IPS-20b (cell line): Measurements from ENCODE around the gene PRF1.

ENCODE experiments used
- H3K27ac ChIP-seq: one replicate; pipeline ENCODE4 v1.5.1; 2013; ENCODE audit warnings: low read length
- H3K27me3 ChIP-seq: 2 replicates; pipeline ENCODE4 v1.6.1; 2013; ENCODE audit warnings: mild to moderate bottlenecking, low read length, inconsistent platforms; ENCODE audit not compliant: insufficient read depth
- H3K36me3 ChIP-seq: 2 replicates; pipeline ENCODE4 v1.6.1; 2013; ENCODE audit warnings: low read depth, mild to moderate bottlenecking, inconsistent platforms, low read length, moderate library complexity; ENCODE audit not compliant: insufficient read depth
- H3K4me1 ChIP-seq: 2 replicates; pipeline ENCODE4 v1.6.1; 2013; ENCODE audit warnings: mild to moderate bottlenecking, control low read depth, inconsistent platforms, low read length, moderate library complexity; ENCODE audit not compliant: insufficient read depth
- H3K4me3 ChIP-seq: 2 replicates; pipeline ENCODE4 v1.5.1; 2013; ENCODE audit warnings: mild to moderate bottlenecking, low read length, inconsistent platforms
- H3K9ac ChIP-seq: 2 replicates; pipeline ENCODE4 v1.6.1; 2013; ENCODE audit warnings: low read depth, mild to moderate bottlenecking, inconsistent platforms, low read length, moderate library complexity
- H3K9me3 ChIP-seq: 2 replicates; pipeline ENCODE4 v1.6.1; 2013; ENCODE audit warnings: mild to moderate bottlenecking, low read depth, low read length, inconsistent platforms; ENCODE audit not compliant: insufficient read depth

PRF1 gene

GRCh38 chr10:70589762-70590654, 12.5 kb downstream of the PRF1 start:
- H3K4me1 ChIP-seq: peaks cover 3% of the 10 kb centered on the region; the same call in 1 of the 2 replicates
- no peak overlapping the region for H3K4me3 ChIP-seq
- H3K9me3 ChIP-seq: no peaks in the 10 kb centered on the region
- H3K27ac ChIP-seq: no peak overlapping the region
- H3K36me3 ChIP-seq: no peaks in the 10 kb centered on the region
- H3K27me3 ChIP-seq: no peaks in the 10 kb centered on the region
- no peak overlapping the region for H3K9ac ChIP-seq

- Histone ChIP-seq H3K9me3 (no peaks in the 10 kb centered on the region), H3K9ac (no peak overlapping the region), H3K4me3 (no peak overlapping the region), H3K4me1 (peaks cover 7% of the 10 kb centered on the region; the same call in 1 of the 2 replicates), H3K27me3 (no peaks in the 10 kb centered on the region), H3K36me3 (no peaks in the 10 kb centered on the region), H3K27ac (no peak overlapping the region)
Measured at GRCh38 chr10:70588859-70589570, 13.5 kb downstream of the PRF1 start.

GRCh38 chr10:70588255-70588654, 14.3 kb downstream of the PRF1 start:
- no peak overlapping the region for H3K27ac ChIP-seq
- peaks cover 11% of the 10 kb centered on the region; the same call in 1 of the 2 replicates for H3K4me1 ChIP-seq
- H3K9ac ChIP-seq: no peak overlapping the region
- H3K27me3 ChIP-seq: no peaks in the 10 kb centered on the region
- H3K4me3 ChIP-seq: no peak overlapping the region
- no peaks in the 10 kb centered on the region for H3K36me3 ChIP-seq
- H3K9me3 ChIP-seq: no peaks in the 10 kb centered on the region

GRCh38 chr10:70587045-70587658, 15.4 kb downstream of the PRF1 start:
- Histone ChIP-seq H3K36me3 (no peaks in the 10 kb centered on the region), H3K9ac (no peak overlapping the region), H3K27me3 (no peaks in the 10 kb centered on the region), H3K27ac (no peak overlapping the region), H3K4me1 (peaks cover 11% of the 10 kb centered on the region; the same call in 1 of the 2 replicates), H3K9me3 (no peaks in the 10 kb centered on the region), H3K4me3 (no peak overlapping the region)

- Histone ChIP-seq H3K36me3 (no peaks in the 10 kb centered on the region), H3K4me1 (peaks cover 11% of the 10 kb centered on the region; the same call in 1 of the 2 replicates), H3K27me3 (no peaks in the 10 kb centered on the region), H3K9ac (no peak overlapping the region), H3K9me3 (no peaks in the 10 kb centered on the region), H3K4me3 (no peak overlapping the region), H3K27ac (no peak overlapping the region)
Measured at GRCh38 chr10:70586348-70586930, 16.1 kb downstream of the PRF1 start.

- peaks cover 11% of the 10 kb centered on the region; the same call in 1 of the 2 replicates for H3K4me1 ChIP-seq
- H3K9ac ChIP-seq: no peak overlapping the region
- H3K4me3 ChIP-seq: no peak overlapping the region
- no peaks in the 10 kb centered on the region for H3K27me3 ChIP-seq
- no peak overlapping the region for H3K27ac ChIP-seq
- H3K9me3 ChIP-seq: no peaks in the 10 kb centered on the region
- H3K36me3 ChIP-seq: no peaks in the 10 kb centered on the region
Measured at GRCh38 chr10:70585578-70586169, 16.9 kb downstream of the PRF1 start.

GRCh38 chr10:70584909-70585544, 17.5 kb downstream of the PRF1 start:
- Histone ChIP-seq H3K27me3 (no peaks in the 10 kb centered on the region), H3K9ac (peak overlapping the region; percentile 28; the same call in 1 of the 2 replicates), H3K27ac (no peak overlapping the region), H3K9me3 (no peaks in the 10 kb centered on the region), H3K36me3 (no peaks in the 10 kb centered on the region), H3K4me1 (peaks cover 11% of the 10 kb centered on the region; the same call in 1 of the 2 replicates), H3K4me3 (no peak overlapping the region)

- no peaks in the 10 kb centered on the region for H3K36me3 ChIP-seq
- H3K9ac ChIP-seq: peak overlapping the region; percentile 28; the same call in 1 of the 2 replicates
- H3K27me3 ChIP-seq: no peaks in the 10 kb centered on the region
- no peaks in the 10 kb centered on the region for H3K9me3 ChIP-seq
- peaks cover 11% of the 10 kb centered on the region; the same call in 1 of the 2 replicates for H3K4me1 ChIP-seq
- H3K4me3 ChIP-seq: no peak overlapping the region
- no peak overlapping the region for H3K27ac ChIP-seq
Measured at GRCh38 chr10:70584366-70584765, 18.2 kb downstream of the PRF1 start.

GRCh38 chr10:70583669-70584037, 18.9 kb downstream of the PRF1 start:
- no peak overlapping the region for H3K9ac ChIP-seq
- no peaks in the 10 kb centered on the region for H3K27me3 ChIP-seq
- H3K4me1 ChIP-seq: peaks cover 11% of the 10 kb centered on the region; the same call in 1 of the 2 replicates
- H3K9me3 ChIP-seq: no peaks in the 10 kb centered on the region
- H3K27ac ChIP-seq: no peak overlapping the region
- no peaks in the 10 kb centered on the region for H3K36me3 ChIP-seq
- H3K4me3 ChIP-seq: no peak overlapping the region

- Histone ChIP-seq H3K9me3 (no peaks in the 10 kb centered on the region), H3K9ac (no peak overlapping the region), H3K4me1 (peaks cover 11% of the 10 kb centered on the region; the same call in 1 of the 2 replicates), H3K27ac (no peak overlapping the region), H3K36me3 (no peaks in the 10 kb centered on the region), H3K4me3 (no peak overlapping the region), H3K27me3 (no peaks in the 10 kb centered on the region)
Measured at GRCh38 chr10:70582793-70583668, 19.5 kb downstream of the PRF1 start.
